ENCODE data around the gene TEX2. TPM values are rescaled to one million over a fixed set of nuclear protein-coding genes. Genes with fewer than 3 reads are reported as not detected.

TEX2 gene
- total and polyA plus RNA-seq, 2 donors (not counting 1 experiment from before 2014, with no cell fraction given) = 4.0 to 7.6 TPM

GRCh38 chr17:64214950-64215349, 48.1 kb downstream of the TEX2 start:
- peaks cover 34% of the 10 kb centered on the region for H3K4me1 Mint-ChIP-seq
- no peaks in the 10 kb centered on the region for H3K27me3 Mint-ChIP-seq
- peaks cover 27 to 31% of the 10 kb centered on the region in 2 donors for H3K4me1 ChIP-seq (ENCODE audit: control insufficient read depth in 2 of 2, insufficient read depth in 2 of 2, low read length in 2 of 2)
- ChIA-PET POLR2A (no interaction called here), CTCF (no interaction called here)
- H3K79me2 ChIP-seq (ENCODE audit: control insufficient read depth, insufficient read depth, low read length) = no peaks in the 10 kb centered on the region
- H3K4me3 Mint-ChIP-seq = no peak overlapping the region
- H3K27me3 ChIP-seq (replicated peaks in 1 of 4; ENCODE audit: control extremely low read depth in 1 of 4, control insufficient read depth in 3 of 4, insufficient read depth in 4 of 4, low read length in 3 of 4) = no peaks in the 10 kb centered on the region
- H3K9ac ChIP-seq (ENCODE audit: low read length) = no peak overlapping the region
- H3K4me3 ChIP-seq (ENCODE audit: control extremely low read depth in 1 of 5, extremely low read depth in 1 of 5, insufficient read depth in 1 of 5, low read depth in 2 of 5, low read length in 4 of 5) = no peak overlapping the region
- WGBS (ENCODE audit: insufficient coverage) = 97% methylated on average over 4 of the region's 4 CpGs
- intact Hi-C loops (cut with micrococcal nuclease) = no loop called here
- no peak overlapping the region for H3K4me2 ChIP-seq (replicated peaks; ENCODE audit: low read depth, low read length, poor library complexity, severe bottlenecking)
- H4K20me1 ChIP-seq (ENCODE audit: control insufficient read depth, insufficient read depth, low read length, poor library complexity, severe bottlenecking) = no peaks in the 10 kb centered on the region
- peak overlapping the region; percentile 37 for H3K27ac Mint-ChIP-seq
- no peak overlapping the region for H3K27ac ChIP-seq (ENCODE audit: low read length in 2 of 2)
- H3K36me3 ChIP-seq (replicated peaks in 1 of 2; ENCODE audit: control extremely low read depth in 1 of 2, control insufficient read depth in 1 of 2, extremely low read depth in 1 of 2, insufficient read depth in 2 of 2, low read length in 1 of 2) = peaks cover 0 to 13% of the 10 kb centered on the region in 2 experiments
- DNase-seq (no peak), ATAC-seq (ENCODE audit: low read depth) (no peak)
- no peak overlapping the region for H2AFZ ChIP-seq (ENCODE audit: insufficient read depth, low read depth, low read length, poor library complexity, severe bottlenecking)
- no peaks in the 10 kb centered on the region for H3K9me3 ChIP-seq (ENCODE audit: control extremely low read depth in 1 of 3, control insufficient read depth in 2 of 3, insufficient read depth in 1 of 3, low read length in 2 of 3)
- H3K9me3 Mint-ChIP-seq (ENCODE audit: insufficient read depth) = no peaks in the 10 kb centered on the region
- TF ChIP-seq, protein P1, sequence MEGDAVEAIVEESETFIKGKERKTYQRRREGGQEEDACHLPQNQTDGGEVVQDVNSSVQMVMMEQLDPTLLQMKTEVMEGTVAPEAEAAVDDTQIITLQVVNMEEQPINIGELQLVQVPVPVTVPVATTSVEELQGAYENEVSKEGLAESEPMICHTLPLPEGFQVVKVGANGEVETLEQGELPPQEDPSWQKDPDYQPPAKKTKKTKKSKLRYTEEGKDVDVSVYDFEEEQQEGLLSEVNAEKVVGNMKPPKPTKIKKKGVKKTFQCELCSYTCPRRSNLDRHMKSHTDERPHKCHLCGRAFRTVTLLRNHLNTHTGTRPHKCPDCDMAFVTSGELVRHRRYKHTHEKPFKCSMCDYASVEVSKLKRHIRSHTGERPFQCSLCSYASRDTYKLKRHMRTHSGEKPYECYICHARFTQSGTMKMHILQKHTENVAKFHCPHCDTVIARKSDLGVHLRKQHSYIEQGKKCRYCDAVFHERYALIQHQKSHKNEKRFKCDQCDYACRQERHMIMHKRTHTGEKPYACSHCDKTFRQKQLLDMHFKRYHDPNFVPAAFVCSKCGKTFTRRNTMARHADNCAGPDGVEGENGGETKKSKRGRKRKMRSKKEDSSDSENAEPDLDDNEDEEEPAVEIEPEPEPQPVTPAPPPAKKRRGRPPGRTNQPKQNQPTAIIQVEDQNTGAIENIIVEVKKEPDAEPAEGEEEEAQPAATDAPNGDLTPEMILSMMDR (IDR thresholded peaks at IDR 0.05) = no peak
- TF ChIP-seq EZH2 (IDR thresholded peaks at IDR 0.05; ENCODE audit: borderline replicate concordance, insufficient read depth, low read depth, low read length, poor library complexity, severe bottlenecking) = no peak

- intact Hi-C loops (cut with micrococcal nuclease) = no loop called here
- H3K9me3 Mint-ChIP-seq (ENCODE audit: insufficient read depth) = no peaks in the 10 kb centered on the region
- 97% methylated on average over 12 of the region's 14 CpGs for WGBS (ENCODE audit: insufficient coverage)
- no peak for ATAC-seq (ENCODE audit: low read depth)
- no peaks in the 10 kb centered on the region for H3K9me3 ChIP-seq (ENCODE audit: control extremely low read depth in 1 of 3, control insufficient read depth in 2 of 3, insufficient read depth in 1 of 3, low read length in 2 of 3)
- H3K4me1 ChIP-seq (ENCODE audit: control insufficient read depth in 2 of 2, insufficient read depth in 2 of 2, low read length in 2 of 2) = peaks cover 27 to 31% of the 10 kb centered on the region in 2 donors
- no peak overlapping the region for H3K9ac ChIP-seq (ENCODE audit: low read length)
- H3K27me3 Mint-ChIP-seq = no peaks in the 10 kb centered on the region
- H3K27ac ChIP-seq (ENCODE audit: low read length in 2 of 2) = no peak overlapping the region
- no peaks in the 10 kb centered on the region for H3K27me3 ChIP-seq (replicated peaks in 1 of 4; ENCODE audit: control extremely low read depth in 1 of 4, control insufficient read depth in 3 of 4, insufficient read depth in 4 of 4, low read length in 3 of 4)
- no peak overlapping the region for H3K4me3 ChIP-seq (ENCODE audit: control extremely low read depth in 1 of 5, extremely low read depth in 1 of 5, insufficient read depth in 1 of 5, low read depth in 2 of 5, low read length in 4 of 5)
- POLR2A ChIA-PET = no interaction called here
- no peak for DNase-seq
- H3K4me2 ChIP-seq (replicated peaks; ENCODE audit: low read depth, low read length, poor library complexity, severe bottlenecking) = no peak overlapping the region
- CTCF ChIA-PET = no interaction called here
- peaks cover 0 to 13% of the 10 kb centered on the region in 2 experiments for H3K36me3 ChIP-seq (replicated peaks in 1 of 2; ENCODE audit: control extremely low read depth in 1 of 2, control insufficient read depth in 1 of 2, extremely low read depth in 1 of 2, insufficient read depth in 2 of 2, low read length in 1 of 2)
- no peaks in the 10 kb centered on the region for H4K20me1 ChIP-seq (ENCODE audit: control insufficient read depth, insufficient read depth, low read length, poor library complexity, severe bottlenecking)
- TF ChIP-seq, protein P1 (IDR thresholded peaks at IDR 0.05) = no peak
- no peak for TF ChIP-seq EZH2 (IDR thresholded peaks at IDR 0.05; ENCODE audit: borderline replicate concordance, insufficient read depth, low read depth, low read length, poor library complexity, severe bottlenecking)
- H3K27ac Mint-ChIP-seq = no peak overlapping the region
- no peak overlapping the region for H2AFZ ChIP-seq (ENCODE audit: insufficient read depth, low read depth, low read length, poor library complexity, severe bottlenecking)
- no peaks in the 10 kb centered on the region for H3K79me2 ChIP-seq (ENCODE audit: control insufficient read depth, insufficient read depth, low read length)
- no peak overlapping the region for H3K4me3 Mint-ChIP-seq
- H3K4me1 Mint-ChIP-seq = peaks cover 32% of the 10 kb centered on the region
These were observed 48.9 kb downstream of the TEX2 start for GRCh38 chr17:64213995-64214811.
